NCI-H460 (cell line): ENCODE results near the gene ULBP1. TPM values are rescaled to one million over a fixed set of nuclear protein-coding genes. Genes with fewer than 3 reads are reported as not detected.
"Not testable (repeated sequence)": the region's sequence is repeated elsewhere in the genome, so short reads cannot be mapped to it uniquely, and the experiment has no call there.

Experiments used
- DNase-seq: peaks from one replicate; pipeline ENCODE4 v3.0.0-alpha.2; 2016; ENCODE audit warnings: low read depth; ENCODE audit errors: extremely low read depth
- total RNA-seq: library from RNA; depleted of rRNA; stranded (reverse); fragments of >200 nt; shearing (Covaris generic); gene quantifications from 2 replicates; pipeline ENCODE4 v1.2.3, GENCODE V29; 2014

The ULBP1 gene
- total RNA-seq, 1 experiment from 2014 or later, result 7.7 TPM

- no peak for DNase-seq
These were observed 12.6 kb upstream of the ULBP1 start for GRCh38 chr6:149951096-149951495.

DNA sequence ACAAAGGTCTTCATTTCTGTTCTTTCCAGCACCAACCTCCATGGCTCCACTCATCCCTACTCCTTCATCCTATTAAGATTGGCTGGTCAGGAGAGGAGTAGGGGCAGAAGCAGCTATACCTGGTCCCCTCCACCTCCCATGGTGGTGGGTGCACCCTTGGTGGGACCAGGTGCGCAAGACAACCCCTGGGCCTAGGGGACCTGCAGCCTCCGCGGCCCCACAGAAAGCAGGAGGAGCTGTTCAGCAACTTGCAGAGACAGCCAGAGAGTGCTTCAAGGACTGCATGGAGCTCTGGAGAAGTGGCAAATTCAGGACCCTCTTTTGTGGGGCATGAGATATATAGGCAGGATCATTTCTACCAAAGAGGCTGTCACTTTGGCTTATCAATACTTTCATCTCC, 12.1 kb upstream of the ULBP1 start:
- no peak for DNase-seq

- DNase-seq, result not testable (repeated sequence)
These were observed 10.4 kb upstream of the ULBP1 start for GRCh38 chr6:149953390-149953789.

GRCh38 chr6:149953934-149954327, 9.8 kb upstream of the ULBP1 start:
- DNase-seq, result not testable (repeated sequence)

- not testable (repeated sequence) for DNase-seq
These were observed 9.3 kb upstream of the ULBP1 start for GRCh38 chr6:149954328-149954983.

DNA sequence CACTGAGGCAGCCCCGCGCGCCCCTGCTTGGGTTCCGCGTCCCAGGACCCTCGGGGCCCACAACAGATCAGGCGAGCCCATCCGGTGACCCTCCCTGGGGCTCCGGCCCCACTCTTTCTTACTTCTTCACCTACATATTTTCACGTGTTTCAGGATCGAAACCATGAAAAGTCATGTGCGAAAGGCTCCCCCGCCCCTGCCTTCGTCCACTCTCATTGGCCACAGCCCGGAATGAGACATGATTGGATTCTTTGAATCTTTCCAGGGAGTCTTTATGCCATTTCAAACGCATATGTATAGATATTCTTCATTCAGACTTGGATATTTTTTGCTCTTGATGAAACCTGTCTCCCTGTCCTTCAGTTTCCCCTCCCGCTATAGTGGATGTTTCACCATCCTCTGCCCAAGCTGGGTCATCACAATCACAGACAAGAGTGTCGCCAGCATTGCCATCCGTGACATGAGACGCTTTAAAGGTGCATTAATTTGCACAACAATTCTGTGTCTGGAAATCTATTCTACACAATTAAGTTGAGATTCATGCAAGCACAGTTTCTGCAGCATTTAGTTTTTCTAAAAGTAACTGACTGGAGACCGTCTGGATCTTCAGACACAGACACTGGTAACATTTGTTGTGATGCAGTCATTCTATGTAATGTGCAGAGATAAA, 8.6 kb upstream of the ULBP1 start:
- DNase-seq, result not testable (repeated sequence)

- DNase-seq, result not testable (repeated sequence)
These were observed 8.0 kb upstream of the ULBP1 start for GRCh38 chr6:149955654-149956317.

DNA sequence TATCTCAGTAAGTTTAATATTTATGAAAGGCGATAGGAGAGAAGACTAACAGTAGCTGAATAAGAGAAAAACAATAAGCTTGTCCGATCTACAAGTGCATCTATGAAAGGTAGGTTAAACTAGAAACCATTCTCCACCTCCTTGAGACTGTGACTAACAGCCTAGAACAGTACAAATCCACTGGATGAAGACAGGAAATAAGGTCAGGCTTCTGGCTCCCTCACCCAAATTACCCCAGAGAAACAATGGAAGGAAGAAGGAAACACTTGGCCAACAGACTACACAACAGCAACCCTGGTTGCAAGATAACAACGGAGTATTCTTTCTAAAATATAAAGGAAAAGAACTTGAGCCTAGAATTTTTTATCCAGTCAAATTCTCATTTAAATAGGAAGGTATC, 5.6 kb upstream of the ULBP1 start:
- not testable (repeated sequence) for DNase-seq

DNA sequence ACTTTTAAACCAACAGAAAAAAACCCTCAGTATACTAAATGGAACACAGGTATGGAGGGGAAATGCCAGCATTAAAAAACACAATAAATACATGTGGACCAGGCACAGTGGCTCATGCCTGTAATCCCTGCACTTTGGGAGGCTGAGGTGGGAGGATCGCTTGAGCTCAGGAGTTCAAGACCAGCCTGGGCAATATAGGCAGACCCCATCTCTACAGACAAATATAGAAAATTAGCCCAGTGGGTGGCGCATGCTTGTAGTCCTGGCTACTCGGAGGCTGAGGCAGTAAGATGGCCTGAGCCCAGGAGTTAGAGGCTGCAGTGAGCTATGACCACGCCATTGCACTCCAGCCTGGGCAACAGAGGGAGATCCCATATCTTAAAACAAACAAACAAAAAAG, 3.9 kb upstream of the ULBP1 start:
- DNase-seq, result not testable (repeated sequence)

GRCh38 chr6:149960488-149960887, 3.3 kb upstream of the ULBP1 start:
- DNase-seq, result no peak

- DNase-seq, result no peak
These were observed 1.9 kb upstream of the ULBP1 start for GRCh38 chr6:149961728-149962425.

DNA sequence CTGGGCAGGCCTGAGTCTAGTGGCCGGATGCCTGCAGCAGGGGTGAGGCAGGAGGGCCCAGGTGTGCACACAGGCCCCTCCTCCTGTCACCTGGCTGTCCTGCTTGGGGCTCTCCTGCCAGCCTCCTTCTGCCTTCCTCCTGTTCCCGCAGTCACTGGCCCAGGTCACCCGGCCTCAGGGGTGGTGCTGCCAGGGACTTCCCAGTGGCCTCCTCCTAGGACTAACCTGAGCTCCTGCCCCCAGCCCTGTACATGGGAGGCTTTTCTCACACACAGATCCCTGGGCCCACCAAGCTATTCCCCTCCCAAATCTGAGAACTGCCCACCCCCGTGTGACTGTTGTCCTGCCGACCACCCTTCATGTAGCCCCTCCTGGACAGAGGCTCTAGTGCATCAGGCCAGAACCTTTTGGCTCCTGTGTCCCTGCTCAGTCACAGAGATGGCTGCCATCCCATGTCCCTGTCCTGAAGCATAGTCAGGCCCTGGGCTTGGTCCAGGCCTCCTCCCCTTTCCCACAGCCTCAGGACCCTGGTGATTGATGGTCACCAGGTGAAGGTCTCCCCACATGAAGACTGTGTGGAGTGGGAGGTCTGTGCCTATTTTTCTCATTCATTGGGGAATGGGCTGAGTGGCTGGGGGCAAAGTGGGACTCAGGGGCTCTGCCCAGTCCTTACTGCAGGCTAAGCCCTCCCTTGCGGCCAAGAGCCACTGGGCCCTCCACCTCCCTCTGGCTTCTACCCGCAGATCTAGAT, 1.1 kb upstream of the ULBP1 start:
- DNase-seq, result no peak

GRCh38 chr6:149963212-149963461, 606 bp upstream of the ULBP1 start:
- DNase-seq, result peak; percentile 44

DNA sequence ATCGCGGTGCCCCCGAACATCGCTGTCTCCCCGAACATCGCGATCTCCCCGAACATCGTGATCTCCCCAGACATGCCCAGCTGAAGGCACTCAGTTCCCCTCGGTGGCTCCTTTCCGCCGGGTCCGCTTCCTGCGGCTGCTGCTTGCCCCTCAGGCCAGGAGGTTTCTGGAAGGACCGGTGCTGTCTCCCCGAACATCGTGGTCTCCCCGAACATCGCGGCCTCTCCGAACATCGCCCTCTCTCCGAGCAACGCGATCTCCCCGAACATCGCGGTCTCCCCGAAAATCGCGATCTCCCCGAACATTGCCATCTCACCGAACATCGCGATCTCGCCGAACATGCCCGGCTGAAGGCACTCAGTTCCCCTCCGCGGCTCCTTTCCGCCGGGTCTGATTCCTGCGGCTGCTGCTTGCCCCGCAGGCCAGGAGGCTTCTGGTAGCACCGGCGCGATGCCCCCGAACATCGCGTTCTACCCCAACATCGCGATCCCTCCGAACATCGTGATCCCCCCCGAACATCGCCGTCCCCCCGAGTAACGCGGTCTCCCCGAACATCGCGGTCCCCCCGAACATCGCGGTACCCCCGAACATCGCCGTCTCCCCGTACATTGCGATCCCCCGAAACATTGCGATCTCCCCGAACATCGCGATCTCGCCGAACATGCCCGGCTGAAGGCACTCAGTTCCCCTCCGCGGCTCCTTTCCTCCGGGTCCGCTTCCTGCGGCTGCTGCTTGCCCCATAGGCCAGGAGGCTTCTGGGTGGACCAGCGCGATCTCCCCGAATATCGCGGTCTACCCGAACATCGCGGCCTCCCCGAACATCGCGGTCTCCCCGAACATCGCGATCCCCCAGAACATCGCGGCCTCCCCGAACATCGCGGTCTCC, 808 bp downstream of the ULBP1 start:
- no peak for DNase-seq

DNA sequence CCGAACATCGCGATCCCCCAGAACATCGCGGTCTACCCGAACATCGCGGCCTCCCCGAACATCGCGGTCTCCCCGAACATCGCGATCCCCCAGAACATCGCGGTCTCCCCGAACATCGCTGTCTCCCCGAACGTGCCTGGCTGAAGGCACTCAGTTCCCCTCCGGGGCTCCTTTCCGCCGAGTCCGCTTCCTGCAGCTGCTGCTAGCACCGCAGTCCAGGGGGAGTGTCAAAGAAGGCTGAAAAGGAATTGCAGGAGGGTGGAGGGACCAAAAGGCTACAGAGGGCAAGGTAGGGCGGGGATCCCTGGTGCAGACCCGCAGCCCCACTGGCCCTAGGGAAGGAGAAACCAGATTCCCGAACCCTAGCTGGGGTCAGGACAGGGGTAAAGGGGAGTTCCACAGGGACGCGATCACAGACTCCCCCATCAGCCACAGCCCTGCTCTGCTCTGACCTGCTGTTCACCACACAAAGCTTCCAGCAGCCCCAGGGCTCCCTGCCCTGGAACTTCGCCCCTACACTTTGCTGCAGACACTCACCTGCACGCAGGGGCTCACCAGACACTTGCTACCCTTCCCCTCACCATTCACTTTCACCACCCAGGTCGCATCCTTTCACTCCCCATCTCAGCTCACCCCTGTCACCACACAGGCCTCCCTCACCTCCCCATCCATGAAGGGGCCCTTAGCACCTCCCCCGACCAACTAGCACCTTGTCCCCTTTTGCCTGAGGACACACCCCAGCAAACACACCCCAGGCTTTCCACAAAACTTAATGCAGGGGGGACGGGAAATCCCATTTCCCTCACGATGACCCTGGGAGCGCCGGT, 1.7 kb downstream of the ULBP1 start:
- no peak for DNase-seq

- DNase-seq, result not testable (repeated sequence)
These were observed 2.6 kb downstream of the ULBP1 start for GRCh38 chr6:149966319-149966718.

- DNase-seq, result no peak
These were observed 3.8 kb downstream of the ULBP1 start for GRCh38 chr6:149967591-149967990.

DNA sequence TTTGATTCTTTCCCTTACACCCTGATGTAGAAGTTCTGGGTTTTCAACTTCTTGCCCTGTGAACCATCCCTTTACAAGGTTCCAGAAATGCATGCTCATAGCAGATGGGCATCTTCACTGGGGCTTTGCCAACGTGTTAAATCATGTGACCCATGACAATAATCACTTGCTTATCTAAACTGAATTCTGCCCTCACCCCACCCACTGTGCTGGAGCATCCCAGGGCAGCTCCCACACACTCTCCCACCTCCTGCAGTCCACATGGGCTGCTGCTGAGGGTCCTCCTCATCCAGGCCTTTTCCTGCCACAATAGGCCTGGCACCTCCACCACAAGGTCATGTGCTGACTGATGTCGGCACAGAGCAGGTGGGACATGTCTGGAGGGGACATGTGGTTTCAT, 4.3 kb downstream of the ULBP1 start:
- not testable (repeated sequence) for DNase-seq

GRCh38 chr6:149968909-149969308, 5.2 kb downstream of the ULBP1 start:
- not testable (repeated sequence) for DNase-seq
